Stimulated activated naive CD8-positive, alpha-beta T cell treated with anti-CD3 and anti-CD28 coated beads, Interleukin-15, amount 100 ng/mL, for 72 hours (primary cell): Measurements from ENCODE around the gene GALE.
"Not testable (repeated sequence)": the region's sequence is repeated elsewhere in the genome, so short reads cannot be mapped to it uniquely, and the experiment has no call there.

Experiments used
- ATAC-seq: fragments of 150-1000 bp; cut with Tn5 transposase; 2 replicates; pipeline ENCODE4 v1.10.0; 2021; ENCODE audit warnings: mild to moderate bottlenecking, moderate library complexity
- DNase-seq, 2 donors: peaks; one replicate each; pipeline ENCODE4 v3.0.0; 2021 to 2022
- H3K27ac Mint-ChIP-seq, 2 donors: one replicate each; pipeline ENCODE4 v1.8.0; 2022; ENCODE audit warnings: mild to moderate bottlenecking in 2 of 2, mixed read lengths in 2 of 2, moderate library complexity in 2 of 2
- H3K27me3 Mint-ChIP-seq: one replicate; pipeline ENCODE4 v1.8.0; 2022; ENCODE audit warnings: mixed read lengths
- H3K4me1 Mint-ChIP-seq: one replicate; pipeline ENCODE4 v1.8.0; 2022; ENCODE audit warnings: mild to moderate bottlenecking, mixed read lengths
- H3K4me3 Mint-ChIP-seq, 2 donors: one replicate each; pipeline ENCODE4 v1.8.0; 2022; ENCODE audit warnings: mild to moderate bottlenecking in 2 of 2, mixed read lengths in 2 of 2, moderate library complexity in 1 of 2
- H3K9me3 Mint-ChIP-seq, 2 donors: one replicate each; pipeline ENCODE4 v1.8.0; 2022; ENCODE audit warnings: mixed read lengths in 2 of 2

Gene GALE

GRCh38 chr1:23790696-23791515, 9.6 kb downstream of the GALE start, which contains the start of gene LYPLA2:
LYPLA2 (plus strand) TSS chr1:23791145; CDS start chr1:23792683, 1,538 bp downstream.
- ATAC-seq (peak; percentile 88), DNase-seq (peak; percentile 79 to 86)
- H3K4me3 Mint-ChIP-seq = peak within 1 kb of the TSS; percentile 86 to 94
- peaks cover 52% of the 10 kb centered on the region for H3K4me1 Mint-ChIP-seq
- H3K9me3 Mint-ChIP-seq = no peaks in the 10 kb centered on the region
- no peaks in the 10 kb centered on the region for H3K27me3 Mint-ChIP-seq
- H3K27ac Mint-ChIP-seq = peak within 1 kb of the TSS; percentile 98 to 99

- no peak for ATAC-seq
- no peak for DNase-seq
- H3K4me3 Mint-ChIP-seq = no peak overlapping the region
- H3K27me3 Mint-ChIP-seq = no peaks in the 10 kb centered on the region
- no peak overlapping the region for H3K27ac Mint-ChIP-seq
- peaks cover 35% of the 10 kb centered on the region for H3K4me1 Mint-ChIP-seq
- no peaks in the 10 kb centered on the region for H3K9me3 Mint-ChIP-seq
These were observed 11.9 kb downstream of the GALE start for GRCh38 chr1:23788695-23789094.

- no peak overlapping the region for H3K4me3 Mint-ChIP-seq
- H3K27ac Mint-ChIP-seq = no peak overlapping the region
- DNase-seq = no peak
- H3K4me1 Mint-ChIP-seq = peaks cover 25% of the 10 kb centered on the region
- ATAC-seq = no peak
- H3K27me3 Mint-ChIP-seq = no peaks in the 10 kb centered on the region
- H3K9me3 Mint-ChIP-seq = no peaks in the 10 kb centered on the region
These were observed 12.9 kb downstream of the GALE start for GRCh38 chr1:23787701-23788100.

- ATAC-seq (no peak), DNase-seq (no peak)
- Mint-ChIP-seq H3K9me3 (no peaks in the 10 kb centered on the region), H3K4me1 (peaks cover 14% of the 10 kb centered on the region), H3K4me3 (no peak overlapping the region), H3K27me3 (no peaks in the 10 kb centered on the region), H3K27ac (no peak overlapping the region)
These were observed 15.7 kb downstream of the GALE start for GRCh38 chr1:23784846-23785245.

- not testable (repeated sequence) for DNase-seq, H3K27ac Mint-ChIP-seq, H3K4me3 Mint-ChIP-seq, H3K27me3 Mint-ChIP-seq, H3K9me3 Mint-ChIP-seq, ATAC-seq
- H3K4me1 Mint-ChIP-seq = peaks cover 24% of the 10 kb centered on the region
These were observed 17.4 kb downstream of the GALE start for GRCh38 chr1:23783141-23783540.

- Mint-ChIP-seq H3K4me3 (peak overlapping the region; percentile 89 to 96), H3K27ac (no peak overlapping the region), H3K27me3 (no peaks in the 10 kb centered on the region), H3K9me3 (no peaks in the 10 kb centered on the region), H3K4me1 (peaks cover 46% of the 10 kb centered on the region)
- DNase-seq = no peak
- no peak for ATAC-seq
These were observed 20.7 kb downstream of the GALE start for GRCh38 chr1:23779826-23780371.

- ATAC-seq = peak; percentile 92
- peak within 1 kb of the TSS; percentile 93 to 97 for H3K27ac Mint-ChIP-seq
- H3K4me3 Mint-ChIP-seq = peak within 1 kb of the TSS; percentile 89 to 96
- no peaks in the 10 kb centered on the region for H3K27me3 Mint-ChIP-seq
- peaks cover 62% of the 10 kb centered on the region for H3K4me1 Mint-ChIP-seq
- DNase-seq = peak; percentile 85 to 86
- H3K9me3 Mint-ChIP-seq = no peaks in the 10 kb centered on the region
These were observed 22.4 kb downstream of the GALE start, which contains the start of gene PITHD1 for GRCh38 chr1:23777979-23778814. PITHD1 (plus strand) TSS chr1:23778418; CDS start chr1:23778516, 98 bp downstream.

GRCh38 chr1:23776217-23776616, 24.3 kb downstream of the GALE start:
- no peaks in the 10 kb centered on the region for H3K27me3 Mint-ChIP-seq
- peak overlapping the region; percentile 21 to 22 for H3K4me3 Mint-ChIP-seq
- H3K27ac Mint-ChIP-seq = no peak overlapping the region
- ATAC-seq = no peak
- no peak for DNase-seq
- peaks cover 61% of the 10 kb centered on the region for H3K4me1 Mint-ChIP-seq
- H3K9me3 Mint-ChIP-seq = no peaks in the 10 kb centered on the region

GRCh38 chr1:23774174-23774880, 26.2 kb downstream of the GALE start:
- H3K27ac Mint-ChIP-seq = no peak overlapping the region
- no peak for DNase-seq
- peaks cover 50% of the 10 kb centered on the region for H3K4me1 Mint-ChIP-seq
- ATAC-seq = no peak
- no peaks in the 10 kb centered on the region for H3K9me3 Mint-ChIP-seq
- H3K4me3 Mint-ChIP-seq = no peak overlapping the region
- no peaks in the 10 kb centered on the region for H3K27me3 Mint-ChIP-seq

- H3K4me1 Mint-ChIP-seq = peaks cover 43% of the 10 kb centered on the region
- H3K9me3 Mint-ChIP-seq = no peaks in the 10 kb centered on the region
- peak overlapping the region in 1 of 2 donors; percentile 17 for H3K27ac Mint-ChIP-seq
- H3K27me3 Mint-ChIP-seq = no peaks in the 10 kb centered on the region
- DNase-seq (no peak), ATAC-seq (no peak)
- no peak overlapping the region for H3K4me3 Mint-ChIP-seq
These were observed 27.7 kb downstream of the GALE start for GRCh38 chr1:23772854-23773242.

GRCh38 chr1:23772049-23772853, 28.3 kb downstream of the GALE start:
- peak; percentile 82 to 83 for DNase-seq
- Mint-ChIP-seq H3K9me3 (no peaks in the 10 kb centered on the region), H3K27ac (no peak overlapping the region), H3K4me1 (peaks cover 38% of the 10 kb centered on the region), H3K27me3 (no peaks in the 10 kb centered on the region), H3K4me3 (no peak overlapping the region)
- ATAC-seq = peak; percentile 92

- ATAC-seq (no peak), DNase-seq (no peak)
- Mint-ChIP-seq H3K27me3 (no peaks in the 10 kb centered on the region), H3K9me3 (no peaks in the 10 kb centered on the region), H3K27ac (no peak overlapping the region), H3K4me1 (peaks cover 10% of the 10 kb centered on the region), H3K4me3 (no peak overlapping the region)
These were observed 31.8 kb downstream of the GALE start for GRCh38 chr1:23768733-23769132.

GRCh38 chr1:23763041-23763577, 37.4 kb downstream of the GALE start:
- Mint-ChIP-seq H3K27me3 (no peaks in the 10 kb centered on the region), H3K4me1 (no peaks in the 10 kb centered on the region), H3K4me3 (no peak overlapping the region), H3K27ac (peak overlapping the region in 1 of 2 donors; percentile 48), H3K9me3 (no peaks in the 10 kb centered on the region)
- DNase-seq = no peak
- ATAC-seq = no peak

- H3K27ac Mint-ChIP-seq = no peak overlapping the region
- DNase-seq (no peak), ATAC-seq (no peak)
- H3K4me3 Mint-ChIP-seq = no peak overlapping the region
- H3K4me1 Mint-ChIP-seq = no peaks in the 10 kb centered on the region
- no peaks in the 10 kb centered on the region for H3K27me3 Mint-ChIP-seq
- no peaks in the 10 kb centered on the region for H3K9me3 Mint-ChIP-seq
These were observed 41.3 kb downstream of the GALE start for GRCh38 chr1:23759277-23759676.
